ENCODE data around the gene SCYGR7.
A peak's percentile ranks its signal among the peaks of the same experiment; 100 is the strongest.

SCYGR7 gene

DNA sequence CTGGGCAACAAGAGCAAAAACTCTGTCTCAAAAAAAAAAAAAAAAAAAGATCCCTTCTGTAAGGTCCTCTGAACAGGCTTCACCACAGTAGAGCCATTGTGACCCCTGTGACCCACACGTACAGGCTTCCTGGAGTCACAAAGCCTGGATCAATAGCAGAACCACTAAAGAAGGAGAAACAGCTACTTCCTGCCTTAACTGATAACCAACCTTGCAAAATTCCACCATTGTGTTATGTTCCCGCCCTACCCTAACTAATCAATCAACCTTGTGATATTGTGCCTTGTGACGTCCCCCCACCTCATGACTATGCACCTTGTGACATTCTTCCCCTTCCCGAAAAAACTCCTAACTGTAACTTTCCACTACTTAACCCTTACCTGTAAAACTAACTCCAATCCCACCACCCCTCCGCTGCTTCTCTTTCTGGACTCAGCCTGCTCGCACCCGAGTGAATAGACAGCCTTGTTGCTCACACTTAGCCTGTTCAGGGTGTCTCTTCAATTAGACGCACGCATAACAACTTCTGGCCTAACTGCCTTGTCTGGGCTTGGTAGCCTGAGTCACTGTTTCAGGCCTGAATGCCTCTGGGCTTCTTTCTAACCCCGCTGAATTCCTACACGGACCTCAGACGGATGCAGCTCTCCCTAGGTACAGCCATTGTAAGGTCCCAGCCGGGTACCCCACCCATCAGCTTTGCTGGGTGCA, 31.4 kb downstream of the SCYGR7 start:
- DNase-seq: no peak

- no peak for DNase-seq
These were observed 33.8 kb downstream of the SCYGR7 start for GRCh38 chr2:227761740-227762476.

GRCh38 chr2:227765788-227766372, 37.7 kb downstream of the SCYGR7 start:
- no peak for DNase-seq

- DNase-seq: peak; percentile 52 to 54
These were observed 38.3 kb downstream of the SCYGR7 start for GRCh38 chr2:227766373-227766883.

GRCh38 chr2:227767830-227768229, 39.7 kb downstream of the SCYGR7 start:
- no peak for DNase-seq

DNA sequence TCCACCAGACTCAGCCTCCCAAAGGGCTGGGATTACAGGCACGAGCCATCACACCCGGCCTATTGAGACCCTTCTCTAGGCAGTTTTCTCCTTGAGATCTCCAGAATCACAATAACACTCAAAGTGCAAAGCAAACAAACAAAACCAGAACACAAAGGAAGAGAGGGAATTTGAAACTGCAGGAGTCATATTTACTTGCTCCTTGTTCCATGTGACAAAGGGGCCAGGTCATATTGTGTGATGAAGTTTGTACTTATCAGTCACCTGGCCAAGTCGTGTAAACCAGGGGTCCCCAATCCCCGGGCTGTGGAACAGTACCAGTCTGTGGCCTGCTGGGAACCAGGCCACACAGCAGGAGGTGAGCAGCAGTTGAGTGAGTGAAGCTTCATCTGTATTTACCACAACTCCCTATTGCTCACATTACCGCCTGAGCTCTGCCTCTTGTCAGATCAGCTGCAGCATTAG, 44.1 kb downstream of the SCYGR7 start:
- no peak for DNase-seq

DNA sequence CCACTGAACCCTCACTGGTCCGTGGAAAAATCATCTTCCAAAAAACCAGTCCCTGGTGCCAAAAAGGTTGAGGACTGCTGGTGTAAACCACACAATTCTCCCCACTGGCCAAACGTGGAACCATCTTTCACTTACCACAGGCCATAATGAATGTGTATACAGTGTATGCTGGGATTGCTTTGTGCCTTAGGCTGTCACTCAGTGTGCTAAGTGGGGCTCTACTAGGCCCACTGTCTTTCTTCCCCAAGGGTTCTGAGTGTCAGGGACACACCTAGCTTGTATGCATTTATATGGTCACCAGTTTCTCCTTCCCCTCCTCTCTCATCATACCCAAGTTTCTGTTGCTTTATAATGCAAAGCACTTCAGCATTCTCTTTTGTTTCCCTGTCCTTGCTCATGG, 44.8 kb downstream of the SCYGR7 start:
- no peak for DNase-seq

DNA sequence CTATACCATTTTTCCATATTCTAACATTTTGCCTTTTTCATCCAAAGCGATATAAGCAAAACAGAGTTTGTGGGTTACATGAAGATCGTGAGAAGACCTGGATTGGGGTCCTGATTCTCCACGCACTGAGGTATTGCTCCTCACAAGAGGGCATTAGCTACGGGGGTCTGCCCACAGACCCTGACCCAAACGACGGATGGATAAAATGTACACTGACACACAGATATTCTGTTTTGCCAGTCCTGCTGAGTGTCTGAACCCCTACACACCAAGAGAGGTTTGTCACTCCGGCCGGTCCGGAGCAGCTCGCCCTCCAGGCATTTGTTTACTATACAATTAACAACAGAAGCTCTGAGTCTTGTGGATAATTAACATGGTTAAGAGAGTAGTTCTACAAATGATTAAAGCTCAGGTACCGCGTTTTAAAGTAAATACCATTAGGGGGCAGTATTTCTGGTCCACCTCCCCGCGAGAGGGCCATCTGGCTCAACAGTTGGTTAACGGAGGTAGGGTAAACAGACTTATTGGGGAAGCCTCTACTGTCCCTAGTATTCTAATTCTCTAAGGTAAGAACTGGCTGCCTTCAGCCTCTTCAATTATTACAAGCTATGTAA, 46.0 kb downstream of the SCYGR7 start:
- DNase-seq: peak; percentile 12 to 31

- no peak for DNase-seq
These were observed 47.0 kb downstream of the SCYGR7 start for GRCh38 chr2:227774895-227775842.
